Effector memory CD8-positive, alpha-beta T cell (primary cell): ENCODE data around the gene SVIP.

Experiments used
- ATAC-seq: fragments of 150-1000 bp; cut with Tn5 transposase; replicated peaks from 2 replicates; pipeline ENCODE4 v1.10.0; 2021; ENCODE audit warnings: mild to moderate bottlenecking, moderate library complexity
- DNase-seq, 3 experiments: peaks; one replicate each; pipeline ENCODE4 v3.0.0; 2021
- H3K27ac Mint-ChIP-seq, 2 donors: one replicate each; pipeline ENCODE4 v1.8.0; 2022; ENCODE audit warnings: mild to moderate bottlenecking in 2 of 2, mixed read lengths in 2 of 2, moderate library complexity in 2 of 2
- H3K27me3 Mint-ChIP-seq, 2 donors: one replicate each; pipeline ENCODE4 v1.8.0; 2022; ENCODE audit warnings: mixed read lengths in 2 of 2
- H3K36me3 Mint-ChIP-seq: one replicate; pipeline ENCODE4 v1.8.0; 2022; ENCODE audit warnings: mild to moderate bottlenecking, moderate library complexity, mixed read lengths; ENCODE audit not compliant: insufficient read depth
- H3K4me1 Mint-ChIP-seq, 2 donors: one replicate each; pipeline ENCODE4 v1.8.0; 2022; ENCODE audit warnings: low read depth in 2 of 2, mixed read lengths in 2 of 2
- H3K4me3 Mint-ChIP-seq, 2 donors: one replicate each; pipeline ENCODE4 v1.8.0; 2022; ENCODE audit warnings: mild to moderate bottlenecking in 2 of 2, mixed read lengths in 2 of 2, moderate library complexity in 2 of 2
- H3K9me3 Mint-ChIP-seq, 2 donors: one replicate each; pipeline ENCODE4 v1.8.0; 2022; ENCODE audit warnings: mixed read lengths in 2 of 2

Gene SVIP

DNA sequence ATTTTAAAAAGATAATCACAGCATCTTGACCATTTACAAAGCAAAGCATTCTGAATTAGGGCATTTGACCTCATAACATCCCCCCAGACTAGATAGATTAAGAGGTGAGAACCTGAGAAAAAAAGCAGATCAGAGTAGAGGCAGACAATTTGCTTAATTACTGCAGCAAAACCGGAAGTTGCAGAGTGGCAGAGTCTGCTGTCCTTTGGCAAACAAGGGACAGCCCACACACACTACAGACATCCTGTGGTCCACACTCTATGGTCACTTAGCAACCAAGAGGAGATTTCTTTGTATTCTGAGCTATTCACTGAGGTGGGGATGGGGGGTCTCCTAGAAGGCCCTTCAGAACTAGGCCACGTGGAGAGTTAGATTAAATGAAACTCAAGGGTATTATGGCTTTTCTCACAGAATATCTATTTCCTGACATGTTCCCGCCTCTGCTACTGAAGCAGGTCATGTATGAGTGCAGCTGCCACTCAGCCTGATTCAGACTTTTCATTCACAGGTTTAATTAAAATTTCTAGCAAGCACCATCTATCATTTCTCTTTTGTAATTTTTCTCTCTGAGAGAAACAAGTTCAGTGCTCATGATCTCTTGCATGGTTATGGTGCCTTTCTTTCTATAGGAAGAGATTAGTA lies 48.5 kb downstream of the SVIP start:
- Mint-ChIP-seq H3K27ac (peak overlapping the region; percentile 15 to 70), H3K4me3 (no peak overlapping the region), H3K27me3 (peaks cover 18 to 31% of the 10 kb centered on the region in 2 donors), H3K4me1 (peaks cover 3 to 9% of the 10 kb centered on the region in 2 donors), H3K9me3 (no peaks in the 10 kb centered on the region), H3K36me3 (peaks cover 3% of the 10 kb centered on the region)
- DNase-seq (no peak), ATAC-seq (peak; percentile 42)

GRCh38 chr11:22779850-22780249 lies 49.8 kb downstream of the SVIP start:
- H3K4me1 Mint-ChIP-seq, result peaks cover 3 to 11% of the 10 kb centered on the region in 2 donors
- H3K36me3 Mint-ChIP-seq, result peaks cover 3% of the 10 kb centered on the region
- peaks cover 20 to 28% of the 10 kb centered on the region in 2 donors for H3K27me3 Mint-ChIP-seq
- H3K9me3 Mint-ChIP-seq, result no peaks in the 10 kb centered on the region
- H3K4me3 Mint-ChIP-seq, result no peak overlapping the region
- no peak overlapping the region for H3K27ac Mint-ChIP-seq
- ATAC-seq (no peak), DNase-seq (no peak)

DNA sequence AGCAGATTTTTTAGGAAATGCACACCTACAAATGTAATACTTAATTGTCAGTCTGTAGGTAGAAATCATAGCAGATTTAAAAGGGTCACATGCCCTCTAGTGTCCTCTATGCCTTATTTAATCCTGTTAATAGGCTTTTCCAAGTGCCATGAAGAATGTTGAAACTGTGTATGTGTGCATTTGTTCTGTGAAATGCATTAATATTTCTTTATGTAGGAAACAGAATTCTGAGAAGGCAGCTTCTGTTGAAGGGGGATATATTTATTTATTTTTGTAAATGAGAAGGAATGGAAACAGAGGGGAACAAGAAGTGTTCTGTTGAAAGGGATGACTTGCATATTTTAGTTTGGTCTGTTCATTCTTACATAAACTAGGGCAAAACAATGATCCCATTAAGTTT lies 51.0 kb downstream of the SVIP start:
- Mint-ChIP-seq H3K36me3 (peaks cover 3% of the 10 kb centered on the region), H3K27ac (no peak overlapping the region), H3K27me3 (peaks cover 21 to 27% of the 10 kb centered on the region in 2 donors), H3K4me1 (peaks cover 3 to 14% of the 10 kb centered on the region in 2 donors), H3K4me3 (no peak overlapping the region), H3K9me3 (no peaks in the 10 kb centered on the region)
- ATAC-seq, result no peak
- DNase-seq, result no peak

- no peak for ATAC-seq
- DNase-seq, result no peak
- H3K9me3 Mint-ChIP-seq, result no peaks in the 10 kb centered on the region
- H3K27me3 Mint-ChIP-seq, result peaks cover 22 to 33% of the 10 kb centered on the region in 2 donors
- peaks cover 0 to 5% of the 10 kb centered on the region in 2 donors for H3K4me1 Mint-ChIP-seq
- no peak overlapping the region for H3K4me3 Mint-ChIP-seq
- H3K27ac Mint-ChIP-seq, result no peak overlapping the region
- no peaks in the 10 kb centered on the region for H3K36me3 Mint-ChIP-seq
These were observed 54.4 kb downstream of the SVIP start for GRCh38 chr11:22775248-22775647.

GRCh38 chr11:22774716-22775115 lies 54.9 kb downstream of the SVIP start:
- no peak for DNase-seq
- Mint-ChIP-seq H3K27ac (no peak overlapping the region), H3K4me3 (no peak overlapping the region), H3K4me1 (peaks cover 0 to 5% of the 10 kb centered on the region in 2 donors), H3K27me3 (peaks cover 22 to 30% of the 10 kb centered on the region in 2 donors), H3K36me3 (no peaks in the 10 kb centered on the region), H3K9me3 (no peaks in the 10 kb centered on the region)
- no peak for ATAC-seq

- ATAC-seq (no peak), DNase-seq (no peak)
- Mint-ChIP-seq H3K4me1 (no peaks in the 10 kb centered on the region), H3K9me3 (no peaks in the 10 kb centered on the region), H3K27me3 (peaks cover 8 to 20% of the 10 kb centered on the region in 2 donors), H3K27ac (no peak overlapping the region), H3K4me3 (no peak overlapping the region), H3K36me3 (no peaks in the 10 kb centered on the region)
These were observed 60.5 kb downstream of the SVIP start for GRCh38 chr11:22769081-22769480.
